GM19025 (cell line): Measurements from ENCODE around the gene CDH23.

Experiments
- ATAC-seq: cut with Tn5 transposase; IDR thresholded peaks from one replicate; pipeline ENCODE4 v1.9.1; 2021; ENCODE audit warnings: mild to moderate bottlenecking, low read depth, moderate library complexity; ENCODE audit not compliant: unreplicated experiment

Gene CDH23

GRCh38 chr10:71436268-71437125 lies 39.8 kb downstream of the CDH23 start:
- no peak for ATAC-seq

DNA sequence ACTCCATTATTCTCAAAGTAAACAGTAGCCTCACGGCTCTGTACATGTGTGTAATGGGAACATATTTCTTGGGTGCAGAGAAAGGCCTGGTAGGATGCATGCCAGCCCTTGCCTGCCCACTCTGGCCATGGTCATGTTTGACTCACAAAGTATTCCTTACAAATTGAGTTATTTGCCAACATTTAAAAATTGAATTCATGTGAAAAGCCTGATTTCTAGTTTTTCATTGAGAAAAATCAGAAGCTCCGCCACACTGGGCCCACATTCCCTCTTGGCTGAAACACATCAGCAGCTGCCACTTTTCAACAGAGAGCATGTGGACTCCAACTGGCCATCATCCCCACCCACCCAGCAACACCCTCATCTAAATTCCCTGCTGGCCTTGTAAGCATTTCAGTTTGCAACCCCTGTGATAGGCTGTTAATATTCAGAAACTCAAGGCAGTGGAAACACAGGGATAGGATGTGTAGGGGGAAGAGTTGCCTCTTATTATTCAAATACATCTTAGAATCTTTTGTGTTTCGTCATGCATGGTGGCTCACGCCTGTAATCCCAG lies 40.9 kb downstream of the CDH23 start:
- ATAC-seq: no peak

DNA sequence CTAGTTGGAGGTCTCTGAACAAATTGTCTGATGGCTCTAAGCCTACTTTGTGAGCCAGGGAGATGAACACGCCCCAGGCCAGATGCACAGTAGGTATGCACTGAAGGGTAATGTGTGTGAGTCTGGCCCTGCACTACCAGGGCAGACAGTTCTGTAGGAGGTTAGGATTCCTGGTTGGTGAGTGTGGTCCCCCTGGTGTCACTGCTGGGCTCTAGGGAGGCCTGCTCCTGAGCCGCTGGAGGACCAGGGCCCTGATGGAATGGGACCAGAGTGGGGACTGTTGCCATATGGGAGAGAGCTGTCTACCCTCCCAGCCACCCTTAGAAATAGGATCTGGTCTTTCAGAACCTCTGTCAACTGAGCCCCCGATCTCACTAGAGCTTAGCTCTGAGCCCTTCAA lies 42.0 kb downstream of the CDH23 start:
- ATAC-seq: no peak

- ATAC-seq: no peak
These were observed 43.1 kb downstream of the CDH23 start for GRCh38 chr10:71439670-71440425.

- ATAC-seq: no peak
These were observed 43.9 kb downstream of the CDH23 start for GRCh38 chr10:71440506-71441035.

DNA sequence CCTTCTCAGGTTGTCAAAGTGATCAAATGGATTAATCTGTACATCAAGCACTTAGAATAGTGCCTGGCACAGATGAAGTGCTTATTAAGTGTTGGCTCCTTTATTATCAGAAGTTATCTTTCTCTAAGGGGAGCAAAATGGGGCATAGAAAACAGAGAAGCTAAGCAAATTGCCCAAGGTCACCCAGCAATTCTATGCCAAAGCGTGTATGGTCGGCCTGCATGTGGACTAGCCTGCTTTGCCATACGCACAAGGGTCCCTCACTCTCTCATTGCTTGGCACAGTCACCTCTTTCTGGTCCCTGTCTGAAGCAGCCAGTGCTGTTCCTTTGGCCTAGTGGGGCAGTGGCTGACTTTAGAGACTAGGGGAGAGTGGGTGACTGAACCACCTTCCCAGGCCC lies 45.3 kb downstream of the CDH23 start:
- no peak for ATAC-seq

GRCh38 chr10:71442859-71443570 lies 46.3 kb downstream of the CDH23 start:
- ATAC-seq: no peak

GRCh38 chr10:71443676-71444075 lies 47.0 kb downstream of the CDH23 start:
- no peak for ATAC-seq

- ATAC-seq: no peak
These were observed 47.7 kb downstream of the CDH23 start for GRCh38 chr10:71444284-71445054.

- ATAC-seq: no peak
These were observed 51.0 kb downstream of the CDH23 start for GRCh38 chr10:71447676-71448075.

GRCh38 chr10:71448146-71448545 lies 51.4 kb downstream of the CDH23 start:
- no peak for ATAC-seq

DNA sequence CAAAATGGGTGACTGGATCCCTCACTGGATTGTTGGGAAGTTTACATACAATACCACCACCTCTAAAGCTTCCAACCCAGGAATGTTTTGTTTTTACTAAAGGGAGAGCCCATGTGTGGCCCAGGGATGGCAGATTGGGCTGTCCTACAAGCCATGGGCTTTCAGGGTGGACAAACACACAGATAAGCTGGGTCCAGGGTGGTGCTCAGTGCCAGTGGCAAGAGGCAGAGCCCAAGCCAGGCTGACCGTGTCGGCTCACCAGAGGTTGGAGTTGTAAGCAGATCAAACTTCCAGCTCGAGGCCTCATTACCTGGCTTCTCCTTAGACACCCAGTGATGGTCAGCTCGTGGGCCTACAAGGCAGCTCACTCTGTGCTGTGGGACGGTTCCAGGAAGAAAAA lies 52.3 kb downstream of the CDH23 start:
- ATAC-seq: no peak

DNA sequence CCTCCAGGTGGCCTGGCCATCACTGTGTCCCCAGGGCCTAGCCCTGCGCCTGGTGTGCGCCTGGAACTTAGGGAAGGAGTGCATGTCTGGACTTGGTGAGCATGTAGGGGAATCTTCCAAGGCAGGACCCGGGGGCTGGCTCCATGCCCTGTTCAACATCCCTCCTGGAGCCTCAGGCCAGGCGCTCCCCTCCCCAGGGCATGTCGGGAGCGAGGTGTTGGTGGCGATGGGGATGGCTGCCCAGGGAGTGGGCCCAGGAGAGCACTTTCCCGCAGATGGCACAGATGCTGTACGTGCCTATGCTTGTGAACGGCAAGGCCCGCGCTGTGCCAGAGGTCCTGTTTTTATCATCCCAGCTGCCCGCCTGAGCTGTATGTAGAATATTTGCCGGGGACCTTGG lies 55.0 kb downstream of the CDH23 start:
- ATAC-seq: no peak

- ATAC-seq: no peak
These were observed 56.5 kb downstream of the CDH23 start for GRCh38 chr10:71453186-71453585.

DNA sequence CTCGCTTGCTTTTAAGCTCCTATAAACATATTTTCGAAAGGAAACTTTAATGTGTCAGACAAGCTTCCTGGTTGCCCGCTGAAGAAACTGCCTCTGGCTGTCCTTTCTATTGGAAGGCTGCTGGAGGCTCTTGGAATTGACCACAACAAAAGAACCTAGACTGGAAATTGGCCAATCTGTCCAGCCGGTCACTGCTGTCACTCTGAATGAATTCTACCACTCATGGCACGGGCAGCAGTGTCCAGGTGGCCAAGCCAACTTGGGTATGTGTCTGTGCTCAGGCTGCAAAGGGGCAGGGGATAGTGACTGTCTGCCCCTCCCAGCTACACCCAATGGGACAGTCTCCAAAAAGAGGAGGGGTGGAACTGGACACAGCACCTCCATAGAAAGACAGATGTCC lies 57.6 kb downstream of the CDH23 start:
- ATAC-seq: no peak

DNA sequence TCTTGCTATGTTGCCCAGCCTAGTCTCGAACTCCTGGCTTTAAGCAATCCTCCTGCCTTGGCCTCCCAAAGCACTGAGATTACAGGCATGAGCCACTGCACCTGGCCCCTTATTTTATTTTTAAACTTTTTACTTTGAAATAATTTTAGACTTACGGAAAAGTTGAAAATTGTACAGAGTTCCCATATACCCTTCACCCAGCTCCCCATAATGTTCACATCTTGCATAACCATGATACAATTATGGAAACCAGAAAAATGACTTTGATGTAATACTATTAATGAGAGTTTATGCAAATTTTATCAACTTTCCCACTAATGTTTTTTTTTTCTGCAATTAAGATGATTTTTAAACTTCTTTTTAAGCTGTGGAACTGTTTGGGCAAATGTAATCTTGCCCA lies 58.3 kb downstream of the CDH23 start:
- ATAC-seq: no peak

- no peak for ATAC-seq
These were observed 59.9 kb downstream of the CDH23 start for GRCh38 chr10:71456631-71457030.

DNA sequence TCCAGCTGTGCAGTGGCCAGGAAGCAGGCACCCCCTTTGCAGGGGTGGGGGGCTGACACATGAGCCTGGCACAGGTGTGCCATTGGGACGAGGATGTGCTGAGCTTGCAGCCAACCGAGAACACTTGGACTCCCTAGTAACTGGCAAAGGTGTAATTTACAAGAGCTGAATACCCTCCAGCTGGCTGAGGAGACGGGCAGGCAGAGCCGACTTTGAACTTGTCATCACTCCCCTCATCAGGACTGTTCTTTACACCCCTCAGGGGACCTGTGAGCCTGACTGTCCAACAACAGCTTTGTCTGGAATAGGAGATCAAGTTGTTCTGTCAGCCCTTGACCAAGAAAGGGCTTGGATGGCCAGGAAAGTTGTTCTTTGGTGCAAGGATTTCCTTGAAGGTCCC lies 61.2 kb downstream of the CDH23 start:
- no peak for ATAC-seq

DNA sequence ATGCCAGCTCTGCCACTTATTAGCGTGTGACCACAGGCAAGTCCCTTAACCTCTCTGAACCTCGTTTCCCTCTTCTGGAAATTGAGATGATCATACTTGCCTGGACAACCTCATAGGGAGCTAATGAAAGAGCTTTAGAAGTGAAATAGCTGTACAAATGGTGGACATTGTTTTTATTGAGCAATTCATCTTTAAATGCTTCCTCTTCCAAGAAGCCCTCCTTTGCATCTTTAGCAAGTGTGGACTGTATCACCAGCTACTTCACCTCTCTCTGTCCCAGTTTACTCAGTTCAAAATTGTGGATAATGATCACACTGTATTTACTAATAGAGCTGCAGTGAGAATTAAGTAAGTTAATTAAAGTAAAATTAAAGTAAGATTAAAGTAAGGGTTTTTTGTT lies 61.7 kb downstream of the CDH23 start:
- no peak for ATAC-seq

DNA sequence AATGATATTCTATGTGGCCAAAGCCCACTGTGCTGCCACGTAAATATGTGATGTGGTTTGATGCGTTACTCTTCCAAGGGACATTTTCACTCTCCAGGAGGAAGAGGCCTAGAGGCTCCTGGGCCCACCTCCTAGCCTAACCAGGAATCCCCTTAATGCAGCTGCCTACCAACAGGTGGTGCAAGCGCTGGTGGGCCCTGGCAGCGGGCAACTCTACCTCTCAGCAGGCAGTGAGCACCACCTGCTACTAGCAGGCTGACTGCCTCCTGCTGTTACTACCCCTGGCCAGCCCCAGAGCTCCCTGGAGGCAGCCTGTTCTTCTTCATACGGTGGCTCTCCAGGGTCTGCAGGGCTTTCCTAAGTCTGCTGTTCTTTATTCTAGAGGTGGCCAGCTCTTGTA lies 62.8 kb downstream of the CDH23 start:
- ATAC-seq: no peak
